ENCODE measurements around the gene KIAA0513. TPM values are rescaled to one million over a fixed set of nuclear protein-coding genes. Genes with fewer than 3 reads are reported as not detected.

KIAA0513 gene
- total and polyA plus RNA-seq, 2 of the 13 experiments (the other 11 are each of a cell fraction or from before 2014, with no cell fraction given) = 1.8 TPM

DNA sequence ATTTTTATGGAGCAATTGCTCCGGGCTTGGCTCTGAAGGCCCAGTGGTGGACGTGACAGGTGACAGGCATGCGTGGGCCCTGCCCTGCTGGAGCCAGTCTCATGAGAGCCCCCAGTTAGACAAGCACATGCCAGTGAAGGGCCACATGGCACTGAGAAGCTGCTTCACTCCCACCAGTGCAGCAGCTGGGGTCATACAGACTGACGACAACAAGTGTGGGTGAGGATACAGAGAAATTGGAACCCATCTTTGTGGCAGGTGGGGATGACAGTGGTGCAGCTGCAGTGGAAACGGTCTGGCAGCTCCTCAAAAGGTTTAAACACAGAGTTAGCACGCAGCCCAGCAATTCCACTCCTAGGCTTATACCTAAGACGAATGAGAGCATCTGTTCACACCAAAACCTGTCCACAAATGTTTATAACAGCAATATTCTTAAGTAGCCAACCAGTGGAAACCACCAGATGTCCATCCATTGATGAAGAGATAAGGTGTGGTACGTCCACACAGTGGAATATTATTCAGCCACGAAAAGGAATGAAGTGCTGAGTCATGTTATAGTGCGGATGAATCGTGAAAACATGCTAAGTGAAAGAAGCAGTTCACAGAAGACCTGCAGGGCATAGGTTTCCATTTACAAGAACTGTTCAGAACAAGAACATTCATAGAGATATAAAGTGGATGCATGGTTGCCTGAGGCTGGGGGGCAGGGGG, 97.2 kb downstream of the KIAA0513 start:
- Histone ChIP-seq H3K27ac (ENCODE audit: extremely low read length, insufficient read depth, low read length) (no peak overlapping the region), H2AFZ (ENCODE audit: low read length) (no peak overlapping the region)
- TF ChIP-seq, protein P1, sequence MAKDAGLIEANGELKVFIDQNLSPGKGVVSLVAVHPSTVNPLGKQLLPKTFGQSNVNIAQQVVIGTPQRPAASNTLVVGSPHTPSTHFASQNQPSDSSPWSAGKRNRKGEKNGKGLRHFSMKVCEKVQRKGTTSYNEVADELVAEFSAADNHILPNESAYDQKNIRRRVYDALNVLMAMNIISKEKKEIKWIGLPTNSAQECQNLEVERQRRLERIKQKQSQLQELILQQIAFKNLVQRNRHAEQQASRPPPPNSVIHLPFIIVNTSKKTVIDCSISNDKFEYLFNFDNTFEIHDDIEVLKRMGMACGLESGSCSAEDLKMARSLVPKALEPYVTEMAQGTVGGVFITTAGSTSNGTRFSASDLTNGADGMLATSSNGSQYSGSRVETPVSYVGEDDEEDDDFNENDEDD (CRISPR knock-in tag; IDR thresholded peaks at IDR 0.05; ENCODE audit: borderline replicate concordance) = no peak
- TF ChIP-seq MYC (CRISPR knock-in tag; IDR thresholded peaks at IDR 0.05; ENCODE audit: borderline replicate concordance) (no peak), ZFP82 (CRISPR knock-in tag; IDR thresholded peaks at IDR 0.05; ENCODE audit: borderline replicate concordance) (no peak), MAFG (CRISPR knock-in tag; IDR thresholded peaks at IDR 0.05) (peak; percentile 73), ZNF768 (CRISPR knock-in tag; IDR thresholded peaks at IDR 0.05) (0 out of 2 replicates have a peak, but pooled peaks have one; percentile 7), CC2D1A (CRISPR knock-in tag; IDR thresholded peaks at IDR 0.05) (no peak), ZNF672 (CRISPR knock-in tag; IDR thresholded peaks at IDR 0.05) (no peak), NFE2L2 (IDR thresholded peaks at IDR 0.05; ENCODE audit: low read length) (peak; percentile 92), EED (CRISPR knock-in tag; IDR thresholded peaks at IDR 0.05) (no peak), HES4 (CRISPR knock-in tag; IDR thresholded peaks at IDR 0.05; ENCODE audit: borderline replicate concordance) (no peak), RFX1 (IDR thresholded peaks at IDR 0.05) (no peak), ZNF484 (CRISPR knock-in tag; IDR thresholded peaks at IDR 0.05; ENCODE audit: borderline replicate concordance, low read depth) (no peak), PCBP1 (IDR thresholded peaks at IDR 0.05; ENCODE audit: borderline replicate concordance, low read depth, low read length) (no peak), TBP (CRISPR knock-in tag; IDR thresholded peaks at IDR 0.05) (no peak), ZNF326 (CRISPR knock-in tag; IDR thresholded peaks at IDR 0.05; ENCODE audit: borderline replicate concordance) (no peak)
- TF ChIP-seq, protein P2, sequence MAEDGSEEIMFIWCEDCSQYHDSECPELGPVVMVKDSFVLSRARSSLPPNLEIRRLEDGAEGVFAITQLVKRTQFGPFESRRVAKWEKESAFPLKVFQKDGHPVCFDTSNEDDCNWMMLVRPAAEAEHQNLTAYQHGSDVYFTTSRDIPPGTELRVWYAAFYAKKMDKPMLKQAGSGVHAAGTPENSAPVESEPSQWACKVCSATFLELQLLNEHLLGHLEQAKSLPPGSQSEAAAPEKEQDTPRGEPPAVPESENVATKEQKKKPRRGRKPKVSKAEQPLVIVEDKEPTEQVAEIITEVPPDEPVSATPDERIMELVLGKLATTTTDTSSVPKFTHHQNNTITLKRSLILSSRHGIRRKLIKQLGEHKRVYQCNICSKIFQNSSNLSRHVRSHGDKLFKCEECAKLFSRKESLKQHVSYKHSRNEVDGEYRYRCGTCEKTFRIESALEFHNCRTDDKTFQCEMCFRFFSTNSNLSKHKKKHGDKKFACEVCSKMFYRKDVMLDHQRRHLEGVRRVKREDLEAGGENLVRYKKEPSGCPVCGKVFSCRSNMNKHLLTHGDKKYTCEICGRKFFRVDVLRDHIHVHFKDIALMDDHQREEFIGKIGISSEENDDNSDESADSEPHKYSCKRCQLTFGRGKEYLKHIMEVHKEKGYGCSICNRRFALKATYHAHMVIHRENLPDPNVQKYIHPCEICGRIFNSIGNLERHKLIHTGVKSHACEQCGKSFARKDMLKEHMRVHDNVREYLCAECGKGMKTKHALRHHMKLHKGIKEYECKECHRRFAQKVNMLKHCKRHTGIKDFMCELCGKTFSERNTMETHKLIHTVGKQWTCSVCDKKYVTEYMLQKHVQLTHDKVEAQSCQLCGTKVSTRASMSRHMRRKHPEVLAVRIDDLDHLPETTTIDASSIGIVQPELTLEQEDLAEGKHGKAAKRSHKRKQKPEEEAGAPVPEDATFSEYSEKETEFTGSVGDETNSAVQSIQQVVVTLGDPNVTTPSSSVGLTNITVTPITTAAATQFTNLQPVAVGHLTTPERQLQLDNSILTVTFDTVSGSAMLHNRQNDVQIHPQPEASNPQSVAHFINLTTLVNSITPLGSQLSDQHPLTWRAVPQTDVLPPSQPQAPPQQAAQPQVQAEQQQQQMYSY (CRISPR knock-in tag; IDR thresholded peaks at IDR 0.05) = no peak
- TF ChIP-seq, protein P3, sequence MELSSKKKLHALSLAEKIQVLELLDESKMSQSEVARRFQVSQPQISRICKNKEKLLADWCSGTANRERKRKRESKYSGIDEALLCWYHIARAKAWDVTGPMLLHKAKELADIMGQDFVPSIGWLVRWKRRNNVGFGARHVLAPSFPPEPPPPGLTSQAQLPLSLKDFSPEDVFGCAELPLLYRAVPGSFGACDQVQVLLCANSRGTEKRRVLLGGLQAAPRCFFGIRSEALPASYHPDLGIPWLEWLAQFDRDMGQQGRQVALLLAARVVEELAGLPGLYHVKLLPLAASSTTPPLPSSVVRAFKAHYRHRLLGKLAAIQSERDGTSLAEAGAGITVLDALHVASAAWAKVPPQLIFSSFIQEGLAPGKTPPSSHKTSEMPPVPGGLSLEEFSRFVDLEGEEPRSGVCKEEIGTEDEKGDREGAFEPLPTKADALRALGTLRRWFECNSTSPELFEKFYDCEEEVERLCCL (CRISPR knock-in tag; IDR thresholded peaks at IDR 0.05; ENCODE audit: borderline replicate concordance) = no peak
- TF ChIP-seq, protein P4, sequence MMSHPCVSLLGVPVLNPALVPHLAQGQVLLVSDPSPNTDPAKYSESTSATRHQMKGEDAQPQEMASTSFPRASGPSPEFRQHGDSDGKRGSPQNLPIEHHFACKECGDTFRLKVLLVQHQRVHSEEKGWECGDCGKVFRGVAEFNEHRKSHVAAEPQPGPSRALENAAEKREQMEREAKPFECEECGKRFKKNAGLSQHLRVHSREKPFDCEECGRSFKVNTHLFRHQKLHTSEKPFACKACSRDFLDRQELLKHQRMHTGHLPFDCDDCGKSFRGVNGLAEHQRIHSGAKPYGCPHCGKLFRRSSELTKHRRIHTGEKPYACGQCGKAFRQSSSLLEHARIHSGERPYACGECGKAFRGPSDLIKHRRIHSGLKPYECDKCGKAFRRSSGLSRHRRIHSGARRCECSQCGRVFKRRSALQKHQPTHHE (CRISPR knock-in tag; IDR thresholded peaks at IDR 0.05; ENCODE audit: borderline replicate concordance) = no peak

More for the DNA sequence above, 97.2 kb downstream of the KIAA0513 start:
- POLR2A ChIA-PET = interaction anchor here (1.0 to 2.9 kb wide), 4 partner anchors 12 to 35 kb away, joined by 3 to 20 read pairs (median 4); no protein-coding TSS in a partner anchor
- Histone ChIP-seq H3K27me3 (ENCODE audit: control insufficient read depth in 1 of 2, insufficient read depth in 2 of 2, low read length in 2 of 2) (peaks cover 13 to 46% of the 10 kb centered on the region in 2 experiments; a peak in 4 of 5 replicates), H3K9me3 (ENCODE audit: low read length) (no peaks in the 10 kb centered on the region), H3K4me1 (ENCODE audit: insufficient read depth, low read length) (peaks cover 33% of the 10 kb centered on the region), H3K36me3 (replicated peaks in 1 of 2; ENCODE audit: control insufficient read depth in 1 of 2, insufficient read depth in 2 of 2, low read length in 2 of 2) (no peaks in the 10 kb centered on the region), H3K4me2 (ENCODE audit: low read depth, low read length) (no peak overlapping the region), H4K20me1 (ENCODE audit: insufficient read depth, low read length) (no peaks in the 10 kb centered on the region), H3K9ac (ENCODE audit: insufficient read depth, low read depth, low read length) (no peak overlapping the region), H3K79me2 (ENCODE audit: insufficient read depth, low read length) (no peaks in the 10 kb centered on the region), H3K4me3 (replicated peaks in 1 of 3; ENCODE audit: insufficient read depth in 1 of 3, low read depth in 2 of 3, low read length in 3 of 3) (no peak overlapping the region)
- ATAC-seq (no peak), FAIRE-seq (no peak), DNase-seq (ENCODE audit: low spot score) (no peak)
- CTCF ChIA-PET (ENCODE audit: low intra/inter-chr PET ratio, low total read pairs) = no interaction called here
- 62% methylated on average over 11 of the region's 11 CpGs for WGBS (ENCODE audit: low lambda C conversion rate)
- intact Hi-C loops (cut with micrococcal nuclease; ENCODE audit: unreplicated experiment) = no loop called here
- in situ Hi-C loops (cut with HindIII; ENCODE audit: extremely low pct_ligation_motif_present, low pct_unique_long_range_greater_than_20kb) = loop anchor here (10.0 kb wide), 1 partner anchor 100 kb away; no protein-coding TSS in a partner anchor
- no TSS peak for BruUV-seq (replicated peaks)

Measured in HepG2 (cell line).